ENCODE measurements around the gene UROD.
"Not testable (repeated sequence)": the region's sequence is repeated elsewhere in the genome, so short reads cannot be mapped to it uniquely, and the experiment has no call there.

UROD gene

GRCh38 chr1:45011837-45012638 lies at the start of gene UROD:
TSS of gene UROD (plus strand) at chr1:45012254. CDS start at chr1:45012266, 12 bp downstream.
- DNase-seq (ENCODE audit: low read depth in 2 of 2) = peak; percentile 74 to 93

GRCh38 chr1:44962729-44963128 lies 49.3 kb upstream of the UROD start:
- no peak for DNase-seq (ENCODE audit: low read depth in 2 of 2)

GRCh38 chr1:44964396-44964795 lies 47.7 kb upstream of the UROD start:
- no peak for DNase-seq (ENCODE audit: low read depth in 2 of 2)

GRCh38 chr1:44970317-44970716 lies 41.7 kb upstream of the UROD start:
- no peak for DNase-seq (ENCODE audit: low read depth in 2 of 2)

- DNase-seq (ENCODE audit: low read depth in 2 of 2) = no peak
Measured at GRCh38 chr1:44973645-44974044, 38.4 kb upstream of the UROD start.

GRCh38 chr1:44976252-44976651 lies 35.8 kb upstream of the UROD start:
- DNase-seq (ENCODE audit: low read depth in 2 of 2) = no peak

- DNase-seq (ENCODE audit: low read depth in 2 of 2) = not testable (repeated sequence)
Measured at GRCh38 chr1:44977372-44977771, 34.7 kb upstream of the UROD start.

GRCh38 chr1:44985747-44986359 lies 26.2 kb upstream of the UROD start:
- no peak for DNase-seq (ENCODE audit: low read depth in 2 of 2)

GRCh38 chr1:44988531-44989156 lies 23.4 kb upstream of the UROD start:
- no peak for DNase-seq (ENCODE audit: low read depth in 2 of 2)

- no peak for DNase-seq (ENCODE audit: low read depth in 2 of 2)
Measured at GRCh38 chr1:44994309-44994898, 17.6 kb upstream of the UROD start.

GRCh38 chr1:44995467-44996238 lies 16.4 kb upstream of the UROD start:
- no peak for DNase-seq (ENCODE audit: low read depth in 2 of 2)

- DNase-seq (ENCODE audit: low read depth in 2 of 2) = no peak
Measured at GRCh38 chr1:44999232-44999631, 12.8 kb upstream of the UROD start.

- DNase-seq (ENCODE audit: low read depth in 2 of 2) = no peak
Measured at GRCh38 chr1:45001011-45001481, 11.0 kb upstream of the UROD start.

GRCh38 chr1:45001576-45001975 lies 10.5 kb upstream of the UROD start:
- not testable (repeated sequence) for DNase-seq (ENCODE audit: low read depth in 2 of 2)

GRCh38 chr1:45002650-45003645 lies 9.1 kb upstream of the UROD start:
- no peak for DNase-seq (ENCODE audit: low read depth in 2 of 2)

GRCh38 chr1:45003741-45004140 lies 8.3 kb upstream of the UROD start:
- no peak for DNase-seq (ENCODE audit: low read depth in 2 of 2)

- no peak for DNase-seq (ENCODE audit: low read depth in 2 of 2)
Measured at GRCh38 chr1:45004281-45004920, 7.7 kb upstream of the UROD start.

GRCh38 chr1:45005761-45006160 lies 6.3 kb upstream of the UROD start:
- no peak for DNase-seq (ENCODE audit: low read depth in 2 of 2)

- no peak for DNase-seq (ENCODE audit: low read depth in 2 of 2)
Measured at GRCh38 chr1:45007311-45007710, 4.7 kb upstream of the UROD start.

- no peak for DNase-seq (ENCODE audit: low read depth in 2 of 2)
Measured at GRCh38 chr1:45008076-45008475, 4.0 kb upstream of the UROD start.

All from stimulated activated CD4-positive, alpha-beta T cell treated with anti-CD3 and anti-CD28 coated beads, Interleukin-12 subunit alpha, Interleukin-12 subunit beta, amount 100 ng/mL, for 24 hours (primary cell).